K562 (cell line): ENCODE results near the gene FCHO2. TPM values are rescaled to one million over a fixed set of nuclear protein-coding genes. Genes with fewer than 3 reads are reported as not detected.

Source experiments
- CBX8 ChIP-seq: fragments of 200-600 bp; sonication (generic); IDR thresholded peaks from 2 replicates; pipeline ENCODE4 v1.6.1; 2012; ENCODE audit warnings: borderline replicate concordance, mixed run types, low read depth, mild to moderate bottlenecking, moderate library complexity, mixed read lengths, low read length, control low read depth, inconsistent platforms; ENCODE audit not compliant: poor library complexity, severe bottlenecking; ENCODE audit errors: extremely low read depth
- DIDO1 ChIP-seq: fragments of 450-650 bp; IDR thresholded peaks from 2 replicates; pipeline ENCODE4 v1.6.1; 2016; ENCODE audit warnings: low read depth, missing biosample characterization, missing genetic modification characterization
- DLX4 ChIP-seq: fragments of 250-450 bp; sonication (Bioruptor Pico); IDR thresholded peaks from 2 replicates; pipeline ENCODE4 v1.6.1; 2021; ENCODE audit warnings: mild to moderate bottlenecking
- DPF2 ChIP-seq: fragments of 450-650 bp; IDR thresholded peaks from 2 replicates; pipeline ENCODE4 v1.6.1; 2016
- ETV1 ChIP-seq: fragments of 450-650 bp; conservative IDR thresholded peaks from 2 replicates; pipeline ENCODE4 v1.6.1; 2016; ENCODE audit warnings: missing genetic modification characterization, control low read depth, low read depth, missing compliant biosample characterization
- ETV6 ChIP-seq, 3 experiments: fragments of 150-350 bp in 1 of 3; sonication (generic) in 1 of 3; formaldehyde crosslinking in 1 of 3; IDR thresholded peaks; 2 replicates each; pipeline versions ENCODE4 v1.6.1 to v1.8.0; 2014 to 2022; ENCODE audit warnings: borderline replicate concordance in 2 of 3, low read depth in 2 of 3, antibody characterized with exemption in 1 of 3, low read length in 1 of 3, mild to moderate bottlenecking in 1 of 3, missing genetic modification reagents in 1 of 3
- FOXJ3 ChIP-seq: sonication (generic); formaldehyde crosslinking; IDR thresholded peaks from 2 replicates; pipeline ENCODE4 v1.4.0; 2020; ENCODE audit warnings: mild to moderate bottlenecking, missing genetic modification reagents
- HDAC6 ChIP-seq: IDR thresholded peaks from 2 replicates; pipeline ENCODE4 v1.6.1; 2012; ENCODE audit warnings: low read depth, mild to moderate bottlenecking, control low read depth, inconsistent platforms, low read length, moderate library complexity
- MCM3 ChIP-seq: fragments of 450-650 bp; IDR thresholded peaks from 2 replicates; pipeline ENCODE4 v1.6.1; 2016
- MYNN ChIP-seq, 2 experiments: sonication (generic); formaldehyde crosslinking in 1 of 2; IDR thresholded peaks; 2 replicates each; pipeline versions ENCODE4 v1.5.0 to v1.6.1; 2016 to 2020; ENCODE audit warnings: antibody characterized with exemption in 1 of 2, missing genetic modification reagents in 1 of 2
- NR2C1 ChIP-seq, 2 experiments: fragments of 450-650 bp; IDR thresholded peaks; 2 replicates each; pipeline ENCODE4 v1.6.1; 2017; ENCODE audit warnings: mild to moderate bottlenecking in 2 of 2, antibody characterized with exemption in 1 of 2, inconsistent platforms in 1 of 2, missing compliant biosample characterization in 1 of 2, missing genetic modification characterization in 1 of 2
- NUFIP1 ChIP-seq: fragments of 450-650 bp; IDR thresholded peaks from 2 replicates; pipeline ENCODE4 v1.6.1; 2018; ENCODE audit not compliant: partially characterized antibody
- RFX5 ChIP-seq: IDR thresholded peaks from 2 replicates; pipeline ENCODE4 v1.6.1; 2011; ENCODE audit warnings: low read depth, mild to moderate bottlenecking, improper control_type of control experiment, low read length
- SAFB2 ChIP-seq: fragments of 200-400 bp; formaldehyde crosslinking; IDR thresholded peaks from 2 replicates; pipeline ENCODE4 v1.6.1; 2018; ENCODE audit warnings: borderline replicate concordance, low read length, low read depth, moderate library complexity; ENCODE audit not compliant: severe bottlenecking
- SREBF2 ChIP-seq: sonication (generic); formaldehyde crosslinking; IDR thresholded peaks from 2 replicates; pipeline ENCODE4 v1.4.0; 2020; ENCODE audit warnings: mild to moderate bottlenecking, missing genetic modification reagents
- SRF ChIP-seq, 2 experiments: fragments of 250-450, 450-650 bp in 1 of 2; sonication (Bioruptor Pico) in 1 of 2; sonication (generic) in 1 of 2; formaldehyde crosslinking; IDR thresholded peaks; 2 replicates each; pipeline versions ENCODE4 v1.5.0 to v1.5.1; 2020 to 2022; ENCODE audit warnings: mild to moderate bottlenecking in 1 of 2, missing genetic modification reagents in 1 of 2
- TCF7L2 ChIP-seq: fragments of 150-350 bp; IDR thresholded peaks from 2 replicates; pipeline ENCODE4 v1.6.1; 2016; ENCODE audit warnings: low read depth, mild to moderate bottlenecking, low read length, moderate library complexity
- USF2 ChIP-seq: sonication (generic); formaldehyde crosslinking; IDR thresholded peaks from 2 replicates; pipeline ENCODE4 v1.5.0; 2020; ENCODE audit warnings: missing genetic modification reagents
- VEZF1 ChIP-seq: fragments of 200-800 bp; sonication (Bioruptor generic); IDR thresholded peaks from 2 replicates; pipeline ENCODE4 v1.6.1; 2017; ENCODE audit warnings: missing genetic modification characterization, missing compliant biosample characterization
- ZBTB12 ChIP-seq: fragments of 250-450 bp; sonication (Bioruptor Pico); IDR thresholded peaks from 2 replicates; pipeline ENCODE4 v1.4.0; 2020
- ZBTB17 ChIP-seq: fragments of 450-650 bp; formaldehyde crosslinking; IDR thresholded peaks from 2 replicates; pipeline ENCODE4 v1.4.0; 2020; ENCODE audit warnings: mild to moderate bottlenecking
- ZNF143 ChIP-seq: sonication (generic); formaldehyde crosslinking; IDR thresholded peaks from 2 replicates; pipeline ENCODE4 v1.9.0; 2022; ENCODE audit warnings: mild to moderate bottlenecking, missing genetic modification reagents
- ZNF644 ChIP-seq: fragments of 200-800 bp; sonication (Bioruptor generic); IDR thresholded peaks from 2 replicates; pipeline ENCODE4 v1.6.1; 2016; ENCODE audit warnings: low read depth, missing genetic modification characterization, missing compliant biosample characterization
- ZNF780A ChIP-seq: fragments of 250-450 bp; sonication (Bioruptor Pico); IDR thresholded peaks from 2 replicates; pipeline ENCODE4 v1.5.0; 2021; ENCODE audit warnings: mild to moderate bottlenecking
- ZNF785 ChIP-seq: fragments of 250-450 bp; sonication (Bioruptor Pico); IDR thresholded peaks from 2 replicates; pipeline ENCODE4 v1.4.0; 2020; ENCODE audit warnings: mild to moderate bottlenecking
- ZNF830 ChIP-seq: fragments of 250-450 bp; sonication (Bioruptor Pico); IDR thresholded peaks from 2 replicates; pipeline ENCODE4 v1.5.0; 2021; ENCODE audit warnings: mild to moderate bottlenecking
- polyA plus RNA-seq, 8 experiments: library from polyadenylated mRNA; depleted of rRNA in 4 of 8; stranded (reverse) in 5 of 8; unstranded in 3 of 8; fragments of >200 nt; fragmentation: Nextera tagmentation in 2 of 8; fragmentation: Illumina TruSeq in 1 of 8; extraction: Ambion mirVana in 2 of 8; extraction: Trizol in 1 of 8; gene quantifications; 2 replicates each; pipeline versions ENCODE4 v1.2.1 to v1.2.3, GENCODE V29; 2011 to 2014; ENCODE audit warnings: inconsistent platforms in 1 of 8, missing spikeins in 1 of 8
- total RNA-seq, 7 experiments: library from RNA; depleted of rRNA in 6 of 7; stranded (reverse); fragments of >200 nt in 6 of 7; fragmentation: Illumina TruSeq in 2 of 7; extraction: Trizol in 2 of 7; gene quantifications; 2 replicates each; pipeline versions ENCODE4 v1.2.1 to v1.2.3, GENCODE V29; 2011 to 2021; ENCODE audit warnings: low replicate concordance in 1 of 7

The FCHO2 gene
- total and polyA plus RNA-seq, 9 of the 15 experiments (the other 6 are each of a cell fraction or from before 2014, with no cell fraction given): 4.4 to 13.4 (median 8.3) TPM

- no peak for TF ChIP-seq ZBTB12 (CRISPR knock-in tag)
- no peak for TF ChIP-seq DIDO1
- no peak for TF ChIP-seq ZNF785
- no peak for TF ChIP-seq MYNN (IDR thresholded peaks at IDR 0.05)
- TF ChIP-seq MYNN (CRISPR knock-in tag; IDR thresholded peaks at IDR 0.05): no peak
- TF ChIP-seq MCM3: no peak
- no peak for TF ChIP-seq CBX8
- TF ChIP-seq ZNF644: no peak
- no peak for TF ChIP-seq ZBTB17 (CRISPR knock-in tag)
- TF ChIP-seq DLX4 (CRISPR knock-in tag): no peak
- TF ChIP-seq NUFIP1: no peak
- no peak for TF ChIP-seq ZNF143 (CRISPR knock-in tag)
- no peak for TF ChIP-seq RFX5
- no peak for TF ChIP-seq FOXJ3 (CRISPR knock-in tag)
- TF ChIP-seq NR2C1 (IDR thresholded peaks at IDR 0.05): no peak
- TF ChIP-seq NR2C1 (tag; IDR thresholded peaks at IDR 0.05): no peak
- no peak for TF ChIP-seq DPF2
- TF ChIP-seq SRF (CRISPR knock-in tag; IDR thresholded peaks at IDR 0.05): no peak
- no peak for TF ChIP-seq USF2 (CRISPR knock-in tag)
- TF ChIP-seq VEZF1: peak; percentile 99
- TF ChIP-seq HDAC6: no peak
- no peak for TF ChIP-seq ZNF830 (CRISPR knock-in tag)
- no peak for TF ChIP-seq ETV6 (IDR thresholded peaks at IDR 0.05; ENCODE audit: borderline replicate concordance in 1 of 2, low read depth in 2 of 2, low read length in 1 of 2)
- TF ChIP-seq ETV6 (CRISPR knock-in tag; IDR thresholded peaks at IDR 0.05; ENCODE audit: borderline replicate concordance): peak; percentile 84; the same call in 1 of the 2 replicates
- no peak for TF ChIP-seq ZNF780A (CRISPR knock-in tag)
- TF ChIP-seq ETV1 (tag): no peak
- TF ChIP-seq SREBF2 (CRISPR knock-in tag): no peak
- no peak for TF ChIP-seq TCF7L2
- no peak for TF ChIP-seq SAFB2
These were observed at the start of gene FCHO2 (continued) for GRCh38 chr5:72955768-72956323.
